Measurements from ENCODE around the gene GAD2.

Gene GAD2

GRCh38 chr10:26216585-26217395, at the start of gene GAD2:
TSS of gene GAD2 (plus strand) at chr10:26216774. CDS start at chr10:26216810, 36 bp downstream.
- H3K27me3 Mint-ChIP-seq = no peaks in the 10 kb centered on the region
- no peaks in the 10 kb centered on the region for H3K9me3 Mint-ChIP-seq
- H3K4me3 Mint-ChIP-seq = peak within 1 kb of the TSS; percentile 67 to 74
- DNase-seq (no peak), ATAC-seq (peak; percentile 19)
- H3K27ac Mint-ChIP-seq = no peak within 1 kb of the TSS
- H3K4me1 Mint-ChIP-seq = peaks cover 44% of the 10 kb centered on the region

- H3K27ac Mint-ChIP-seq = no peak overlapping the region
- peaks cover 12% of the 10 kb centered on the region for H3K27me3 Mint-ChIP-seq
- H3K9me3 Mint-ChIP-seq = no peaks in the 10 kb centered on the region
- H3K4me1 Mint-ChIP-seq = no peaks in the 10 kb centered on the region
- H3K4me3 Mint-ChIP-seq = no peak overlapping the region
- DNase-seq (no peak), ATAC-seq (no peak)
These were observed 47.1 kb upstream of the GAD2 start for GRCh38 chr10:26169466-26169865.

- Mint-ChIP-seq H3K27ac (no peak overlapping the region), H3K4me3 (no peak overlapping the region), H3K4me1 (no peaks in the 10 kb centered on the region), H3K27me3 (peaks cover 24% of the 10 kb centered on the region), H3K9me3 (no peaks in the 10 kb centered on the region)
- ATAC-seq (no peak), DNase-seq (no peak)
These were observed 44.4 kb upstream of the GAD2 start for GRCh38 chr10:26172131-26172530.

GRCh38 chr10:26173837-26174236, 42.7 kb upstream of the GAD2 start:
- peaks cover 33% of the 10 kb centered on the region for H3K27me3 Mint-ChIP-seq
- no peak overlapping the region for H3K4me3 Mint-ChIP-seq
- no peak for DNase-seq
- no peaks in the 10 kb centered on the region for H3K4me1 Mint-ChIP-seq
- H3K9me3 Mint-ChIP-seq = no peaks in the 10 kb centered on the region
- no peak for ATAC-seq
- H3K27ac Mint-ChIP-seq = no peak overlapping the region

GRCh38 chr10:26177341-26177740, 39.2 kb upstream of the GAD2 start:
- DNase-seq (no peak), ATAC-seq (peak; percentile 35)
- Mint-ChIP-seq H3K4me3 (no peak overlapping the region), H3K4me1 (no peaks in the 10 kb centered on the region), H3K27ac (no peak overlapping the region), H3K27me3 (peaks cover 21% of the 10 kb centered on the region), H3K9me3 (no peaks in the 10 kb centered on the region)

- H3K27ac Mint-ChIP-seq = no peak overlapping the region
These were observed 22.3 kb upstream of the GAD2 start for GRCh38 chr10:26194275-26194674.

GRCh38 chr10:26197248-26197647, 19.3 kb upstream of the GAD2 start:
- Mint-ChIP-seq H3K9me3 (peaks cover 10 to 20% of the 10 kb centered on the region in 2 donors), H3K4me3 (no peak overlapping the region), H3K4me1 (peaks cover 6% of the 10 kb centered on the region), H3K27ac (no peak overlapping the region), H3K27me3 (no peaks in the 10 kb centered on the region)
- ATAC-seq = no peak
- DNase-seq = no peak

More at GRCh38 chr10:26194275-26194674, 22.3 kb upstream of the GAD2 start:
- Mint-ChIP-seq H3K4me1 (peaks cover 6% of the 10 kb centered on the region), H3K27me3 (peaks cover 3% of the 10 kb centered on the region), H3K4me3 (no peak overlapping the region), H3K9me3 (peaks cover 12 to 21% of the 10 kb centered on the region in 2 donors)
- DNase-seq = no peak
- ATAC-seq = no peak

GRCh38 chr10:26198119-26198518, 18.5 kb upstream of the GAD2 start:
- Mint-ChIP-seq H3K4me3 (no peak overlapping the region), H3K4me1 (peaks cover 6% of the 10 kb centered on the region), H3K27ac (peak overlapping the region in 1 of 2 donors; percentile 23), H3K9me3 (peaks cover 10 to 20% of the 10 kb centered on the region in 2 donors), H3K27me3 (no peaks in the 10 kb centered on the region)
- DNase-seq = no peak
- no peak for ATAC-seq

- Mint-ChIP-seq H3K4me1 (peaks cover 6% of the 10 kb centered on the region), H3K4me3 (no peak overlapping the region), H3K27me3 (peaks cover 11% of the 10 kb centered on the region), H3K9me3 (peaks cover 10 to 20% of the 10 kb centered on the region in 2 donors), H3K27ac (no peak overlapping the region)
- ATAC-seq (no peak), DNase-seq (no peak)
These were observed 16.7 kb upstream of the GAD2 start for GRCh38 chr10:26199841-26200240.

GRCh38 chr10:26205223-26205622, 11.4 kb upstream of the GAD2 start:
- Mint-ChIP-seq H3K27me3 (peaks cover 11% of the 10 kb centered on the region), H3K27ac (no peak overlapping the region), H3K4me1 (no peaks in the 10 kb centered on the region), H3K4me3 (no peak overlapping the region), H3K9me3 (no peaks in the 10 kb centered on the region)
- DNase-seq = no peak
- ATAC-seq = no peak

GRCh38 chr10:26211781-26212444, 4.7 kb upstream of the GAD2 start:
- no peak overlapping the region for H3K4me3 Mint-ChIP-seq
- H3K9me3 Mint-ChIP-seq = no peaks in the 10 kb centered on the region
- H3K27ac Mint-ChIP-seq = no peak overlapping the region
- no peaks in the 10 kb centered on the region for H3K27me3 Mint-ChIP-seq
- DNase-seq (no peak), ATAC-seq (no peak)
- H3K4me1 Mint-ChIP-seq = peaks cover 27% of the 10 kb centered on the region

GRCh38 chr10:26212511-26212910, 4.1 kb upstream of the GAD2 start:
- Mint-ChIP-seq H3K27me3 (no peaks in the 10 kb centered on the region), H3K4me3 (no peak overlapping the region)

GRCh38 chr10:26213157-26213800, 3.3 kb upstream of the GAD2 start:
- no peak for ATAC-seq
- no peak overlapping the region for H3K4me3 Mint-ChIP-seq
- H3K27me3 Mint-ChIP-seq = no peaks in the 10 kb centered on the region
- peaks cover 39% of the 10 kb centered on the region for H3K4me1 Mint-ChIP-seq
- no peak for DNase-seq
- no peaks in the 10 kb centered on the region for H3K9me3 Mint-ChIP-seq
- no peak overlapping the region for H3K27ac Mint-ChIP-seq

More at GRCh38 chr10:26212511-26212910, 4.1 kb upstream of the GAD2 start:
- DNase-seq (no peak), ATAC-seq (no peak)
- peaks cover 33% of the 10 kb centered on the region for H3K4me1 Mint-ChIP-seq
- H3K9me3 Mint-ChIP-seq = no peaks in the 10 kb centered on the region
- H3K27ac Mint-ChIP-seq = no peak overlapping the region

GRCh38 chr10:26214004-26214403, 2.6 kb upstream of the GAD2 start:
- DNase-seq = no peak
- Mint-ChIP-seq H3K4me3 (no peak overlapping the region), H3K9me3 (no peaks in the 10 kb centered on the region), H3K27me3 (no peaks in the 10 kb centered on the region), H3K27ac (no peak overlapping the region), H3K4me1 (peaks cover 44% of the 10 kb centered on the region)
- ATAC-seq = no peak

GRCh38 chr10:26214551-26215395, 1.8 kb upstream of the GAD2 start:
- Mint-ChIP-seq H3K4me1 (peaks cover 44% of the 10 kb centered on the region), H3K4me3 (peak overlapping the region; percentile 67 to 74), H3K27ac (no peak overlapping the region), H3K27me3 (no peaks in the 10 kb centered on the region), H3K9me3 (no peaks in the 10 kb centered on the region)
- ATAC-seq (no peak), DNase-seq (no peak)

Measured in stimulated activated naive CD8-positive, alpha-beta T cell treated with anti-CD3 and anti-CD28 coated beads, Interleukin-15, amount 100 ng/mL, for 72 hours (primary cell).